Esophagus muscularis mucosa (tissue), 4 donors: ENCODE measurements around the gene ST6GAL1.
"Not testable (repeated sequence)": the region's sequence is repeated elsewhere in the genome, so short reads cannot be mapped to it uniquely, and the experiment has no call there.

Experiments
- EP300 ChIP-seq: sonication (generic); formaldehyde crosslinking; IDR thresholded peaks from one replicate; pipeline ENCODE4 v1.6.1; 2017; ENCODE audit warnings: antibody characterized with exemption
- POLR2A ChIP-seq: fragments of 450-650 bp; IDR thresholded peaks from one replicate; pipeline ENCODE4 v1.6.1; 2017; ENCODE audit warnings: antibody characterized with exemption, moderate library complexity, mild to moderate bottlenecking, low read depth
- POLR2AphosphoS5 ChIP-seq, 2 donors: sonication (generic); formaldehyde crosslinking; IDR thresholded peaks; one replicate each; pipeline ENCODE4 v1.6.1; 2017; ENCODE audit warnings: antibody characterized with exemption in 2 of 2
- TF ChIP-seq, protein P1 (sequence below), 3 experiments: fragments of 200-600 bp in 2 of 3; fragments of 450-650 bp in 1 of 3; sonication (generic) in 2 of 3; IDR thresholded peaks; one replicate each; pipeline ENCODE4 v1.5.1; 2017 to 2019; ENCODE audit warnings: antibody characterized with exemption in 3 of 3, mild to moderate bottlenecking in 2 of 3, moderate library complexity in 1 of 3

DNA sequence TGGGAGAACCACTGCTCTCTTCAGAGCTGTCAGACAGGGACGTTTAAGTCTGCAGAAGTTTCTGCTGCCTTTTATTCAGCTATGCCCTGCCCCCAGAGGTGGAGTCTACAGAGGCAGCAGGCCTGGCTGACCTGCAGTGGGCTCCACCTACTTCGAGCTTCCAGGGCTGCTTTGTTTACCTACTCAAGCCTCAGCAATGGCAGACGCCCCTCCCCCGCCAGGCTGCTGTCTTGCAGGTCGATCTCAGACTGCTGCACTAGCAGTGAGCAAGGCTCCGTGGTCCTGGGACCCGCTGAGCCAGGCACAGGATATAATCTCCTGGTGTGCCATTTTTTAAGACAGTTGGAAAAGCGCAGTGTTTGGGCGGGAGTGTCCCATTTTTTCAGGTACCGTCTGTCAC lies 127.5 kb downstream of the ST6GAL1 start:
- TF ChIP-seq, protein P1, sequence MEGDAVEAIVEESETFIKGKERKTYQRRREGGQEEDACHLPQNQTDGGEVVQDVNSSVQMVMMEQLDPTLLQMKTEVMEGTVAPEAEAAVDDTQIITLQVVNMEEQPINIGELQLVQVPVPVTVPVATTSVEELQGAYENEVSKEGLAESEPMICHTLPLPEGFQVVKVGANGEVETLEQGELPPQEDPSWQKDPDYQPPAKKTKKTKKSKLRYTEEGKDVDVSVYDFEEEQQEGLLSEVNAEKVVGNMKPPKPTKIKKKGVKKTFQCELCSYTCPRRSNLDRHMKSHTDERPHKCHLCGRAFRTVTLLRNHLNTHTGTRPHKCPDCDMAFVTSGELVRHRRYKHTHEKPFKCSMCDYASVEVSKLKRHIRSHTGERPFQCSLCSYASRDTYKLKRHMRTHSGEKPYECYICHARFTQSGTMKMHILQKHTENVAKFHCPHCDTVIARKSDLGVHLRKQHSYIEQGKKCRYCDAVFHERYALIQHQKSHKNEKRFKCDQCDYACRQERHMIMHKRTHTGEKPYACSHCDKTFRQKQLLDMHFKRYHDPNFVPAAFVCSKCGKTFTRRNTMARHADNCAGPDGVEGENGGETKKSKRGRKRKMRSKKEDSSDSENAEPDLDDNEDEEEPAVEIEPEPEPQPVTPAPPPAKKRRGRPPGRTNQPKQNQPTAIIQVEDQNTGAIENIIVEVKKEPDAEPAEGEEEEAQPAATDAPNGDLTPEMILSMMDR (IDR thresholded peaks at IDR 0.05): not testable (repeated sequence)
- TF ChIP-seq POLR2A; POLR2AphosphoS5 (IDR thresholded peaks at IDR 0.05); EP300: not testable (repeated sequence)
